SK-N-SH treated with all-trans-retinoic acid at 6 μM for 48 hours (cell line): ENCODE results near the gene COPS8.

ENCODE experiments used
- ATAC-seq: fragments of 200-7000 bp; cut with Tn5 transposase; 3 replicates; pipeline ENCODE4 v1.9.1; 2020; ENCODE audit warnings: mild to moderate bottlenecking, moderate library complexity
- CSDC2 ChIP-seq: fragments of 250-450 bp; sonication (Bioruptor Pico); IDR thresholded peaks from 2 replicates; pipeline ENCODE4 v1.5.0; 2020; ENCODE audit warnings: mild to moderate bottlenecking, moderate library complexity
- ESRRG ChIP-seq: fragments of 250-450 bp; sonication (Bioruptor Pico); IDR thresholded peaks from 2 replicates; pipeline ENCODE4 v1.6.1; 2021; ENCODE audit warnings: mild to moderate bottlenecking
- ISL1 ChIP-seq: fragments of 250-450 bp; sonication (Bioruptor Pico); IDR thresholded peaks from 2 replicates; pipeline ENCODE4 v2.1.2; 2022; ENCODE audit warnings: mild to moderate bottlenecking, moderate library complexity
- OSR1 ChIP-seq: fragments of 250-450 bp; sonication (Bioruptor Pico); IDR thresholded peaks from 2 replicates; pipeline ENCODE4 v1.8.0; 2022; ENCODE audit warnings: moderate library complexity, mild to moderate bottlenecking, inconsistent platforms
- PPARA ChIP-seq: fragments of 250-450 bp; sonication (Bioruptor Pico); IDR thresholded peaks from 2 replicates; pipeline ENCODE4 v1.5.0; 2020; ENCODE audit warnings: mild to moderate bottlenecking, borderline replicate concordance
- RARB ChIP-seq: fragments of 250-450 bp; sonication (Bioruptor Pico); IDR thresholded peaks from 2 replicates; pipeline ENCODE4 v1.8.0; 2021; ENCODE audit warnings: mild to moderate bottlenecking, moderate library complexity
- SNAI2 ChIP-seq: fragments of 250-450 bp; sonication (Bioruptor Pico); IDR thresholded peaks from 2 replicates; pipeline ENCODE4 v1.5.0; 2020; ENCODE audit warnings: mild to moderate bottlenecking, moderate library complexity
- TCF4 ChIP-seq: fragments of 250-450 bp; sonication (Bioruptor Pico); IDR thresholded peaks from 2 replicates; pipeline ENCODE4 v1.8.0; 2021; ENCODE audit warnings: mild to moderate bottlenecking, moderate library complexity, borderline replicate concordance
- ZC3H10 ChIP-seq: fragments of 250-450 bp; sonication (Bioruptor Pico); IDR thresholded peaks from 2 replicates; pipeline ENCODE4 v1.5.1; 2021; ENCODE audit warnings: mild to moderate bottlenecking, moderate library complexity
- ZFP3 ChIP-seq: fragments of 250-450 bp; sonication (Bioruptor Pico); IDR thresholded peaks from 2 replicates; pipeline ENCODE4 v1.5.0; 2020; ENCODE audit warnings: mild to moderate bottlenecking, moderate library complexity
- ZNF565 ChIP-seq: fragments of 450-650 bp; formaldehyde crosslinking; conservative IDR thresholded peaks from 2 replicates; pipeline ENCODE4 v1.5.0; 2020; ENCODE audit warnings: low read depth, mild to moderate bottlenecking, moderate library complexity
- ZNF8 ChIP-seq: fragments of 450-650 bp; formaldehyde crosslinking; IDR thresholded peaks from 2 replicates; pipeline ENCODE4 v1.5.0; 2020; ENCODE audit warnings: mild to moderate bottlenecking, moderate library complexity
- TF ChIP-seq, protein P1 (sequence below): fragments of 250-450 bp; sonication (Bioruptor Pico); IDR thresholded peaks from 2 replicates; pipeline ENCODE4 v1.5.1; 2020; ENCODE audit warnings: low read depth, mild to moderate bottlenecking, moderate library complexity
- TF ChIP-seq, protein P2 (sequence below): fragments of 250-450 bp; sonication (Bioruptor Pico); IDR thresholded peaks from 2 replicates; pipeline ENCODE4 v1.5.1; 2021; ENCODE audit warnings: mild to moderate bottlenecking, moderate library complexity
- TF ChIP-seq, protein P3 (sequence below): fragments of 250-450 bp; sonication (Bioruptor Pico); IDR thresholded peaks from 2 replicates; pipeline ENCODE4 v1.8.0; 2020; ENCODE audit warnings: mild to moderate bottlenecking, moderate library complexity, borderline replicate concordance
- TF ChIP-seq, protein P4 (sequence below): fragments of 250-450 bp; sonication (Bioruptor Pico); IDR thresholded peaks from 2 replicates; pipeline ENCODE4 v1.5.0; 2020; ENCODE audit warnings: mild to moderate bottlenecking, moderate library complexity
- TF ChIP-seq, protein P5 (sequence below): fragments of 250-450 bp; sonication (Bioruptor Pico); IDR thresholded peaks from 2 replicates; pipeline ENCODE4 v1.8.0; 2021; ENCODE audit warnings: low read depth, mild to moderate bottlenecking, moderate library complexity, borderline replicate concordance

Gene COPS8

DNA sequence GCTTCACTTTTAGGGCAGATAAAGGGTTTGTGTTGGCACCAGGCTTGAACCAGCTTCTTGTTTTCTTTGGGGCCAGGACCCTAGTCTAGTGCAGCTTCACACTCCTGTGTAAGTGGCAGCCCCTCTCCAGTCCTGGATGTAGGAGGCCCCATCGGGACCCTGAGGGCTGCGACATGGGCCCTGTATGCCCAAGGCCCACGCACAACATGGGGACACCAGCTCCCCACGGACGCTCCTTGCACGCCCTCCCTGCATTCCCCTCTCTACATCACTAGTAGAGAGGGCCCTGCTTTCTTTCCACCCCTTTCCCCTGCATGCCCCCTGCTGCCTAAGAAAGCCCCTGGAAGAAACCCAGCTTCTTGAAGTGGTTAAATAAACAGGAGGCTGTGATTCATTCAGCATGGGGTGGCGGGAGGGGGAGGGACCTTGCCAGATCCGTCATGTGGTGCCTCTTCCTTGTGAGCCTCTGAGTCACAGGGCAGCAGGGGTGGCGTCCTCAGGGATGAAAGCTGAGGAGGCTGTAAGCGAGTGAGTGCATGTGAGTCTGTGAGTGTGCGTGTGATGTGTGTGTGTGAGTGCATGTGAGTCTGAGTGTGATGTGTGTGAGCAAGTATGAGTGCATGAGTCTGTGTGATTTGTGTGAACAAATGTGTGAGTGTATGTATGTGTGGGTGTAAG lies 42.5 kb downstream of the COPS8 start:
- peak; percentile 99 for ATAC-seq
- no peak for TF ChIP-seq SNAI2 (CRISPR knock-in tag)
- no peak for TF ChIP-seq ZNF565 (CRISPR knock-in tag)

DNA sequence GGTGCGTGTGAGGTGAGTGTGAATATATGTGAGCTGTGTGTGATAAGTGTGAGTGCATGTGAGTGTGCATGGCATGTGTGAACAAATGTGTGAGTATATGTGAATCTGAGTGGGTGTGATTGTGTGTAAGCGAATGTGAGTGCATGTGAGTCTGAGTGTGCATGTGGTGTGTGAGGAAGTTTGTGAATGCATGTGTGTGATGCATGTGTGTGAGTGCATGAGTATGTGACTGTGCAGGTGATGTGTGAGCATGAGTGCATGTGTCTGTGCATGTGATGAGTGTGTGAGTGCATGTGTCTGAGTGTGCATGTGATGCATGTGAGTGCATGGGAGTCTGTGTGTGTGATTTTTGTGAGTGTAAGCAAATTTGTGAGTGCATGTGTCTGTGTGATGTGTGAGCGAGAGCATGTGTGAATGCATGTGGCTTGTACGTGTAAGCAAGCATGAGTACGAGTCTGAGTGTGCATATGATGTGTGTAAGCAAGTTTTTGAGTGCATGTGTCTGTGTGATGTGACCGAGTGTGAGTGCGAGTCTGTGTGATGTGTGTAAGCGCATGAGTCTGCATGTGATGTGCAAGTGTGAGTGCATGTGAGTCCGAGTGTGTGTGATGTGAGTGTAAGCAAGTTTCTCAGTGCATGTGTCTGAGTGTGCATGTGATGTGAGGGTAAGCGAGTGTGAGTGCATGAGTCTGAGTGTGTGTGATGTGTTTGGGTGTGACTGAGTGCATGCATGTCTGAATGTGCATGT lies 43.3 kb downstream of the COPS8 start:
- TF ChIP-seq PPARA (CRISPR knock-in tag) (no peak), ESRRG (no peak), CSDC2 (CRISPR knock-in tag) (no peak)
- TF ChIP-seq, all 23 proteins: peak for 0

DNA sequence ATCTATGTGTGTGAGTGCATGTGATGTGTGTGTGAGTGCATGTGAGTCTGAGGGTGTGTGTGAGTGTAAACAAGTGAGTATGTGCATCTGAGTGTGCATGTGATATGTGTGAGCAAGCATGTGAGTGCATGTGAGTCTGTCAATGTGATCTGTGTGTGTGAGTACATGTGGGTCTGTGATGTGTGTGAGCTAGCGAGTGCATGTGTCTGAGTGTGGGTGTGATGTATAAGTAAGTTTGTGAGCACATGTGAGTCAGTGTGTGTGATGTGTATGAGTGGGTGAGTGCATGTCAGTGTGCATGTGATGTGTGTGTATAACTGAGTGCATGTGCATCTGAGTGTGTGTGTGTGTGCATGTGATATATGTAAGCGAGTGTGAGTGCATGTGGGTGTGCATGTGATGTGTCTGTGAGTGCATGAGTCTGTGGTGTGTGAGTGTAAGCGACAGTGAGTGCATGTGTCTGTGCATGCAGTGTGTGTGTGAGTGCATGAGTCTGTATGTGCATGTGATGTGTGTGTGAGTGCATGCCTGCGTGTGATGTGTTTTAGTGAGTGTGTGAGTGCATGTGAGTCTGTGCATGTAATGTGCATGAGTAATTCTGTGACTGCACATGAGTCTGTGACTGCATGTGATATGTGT lies 44.1 kb downstream of the COPS8 start:
- ATAC-seq, result no peak
- TF ChIP-seq, protein P1, sequence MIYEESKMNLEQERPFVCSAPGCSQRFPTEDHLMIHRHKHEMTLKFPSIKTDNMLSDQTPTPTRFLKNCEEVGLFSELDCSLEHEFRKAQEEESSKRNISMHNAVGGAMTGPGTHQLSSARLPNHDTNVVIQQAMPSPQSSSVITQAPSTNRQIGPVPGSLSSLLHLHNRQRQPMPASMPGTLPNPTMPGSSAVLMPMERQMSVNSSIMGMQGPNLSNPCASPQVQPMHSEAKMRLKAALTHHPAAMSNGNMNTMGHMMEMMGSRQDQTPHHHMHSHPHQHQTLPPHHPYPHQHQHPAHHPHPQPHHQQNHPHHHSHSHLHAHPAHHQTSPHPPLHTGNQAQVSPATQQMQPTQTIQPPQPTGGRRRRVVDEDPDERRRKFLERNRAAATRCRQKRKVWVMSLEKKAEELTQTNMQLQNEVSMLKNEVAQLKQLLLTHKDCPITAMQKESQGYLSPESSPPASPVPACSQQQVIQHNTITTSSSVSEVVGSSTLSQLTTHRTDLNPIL (CRISPR knock-in tag), result no peak
- no peak for TF ChIP-seq RARB
- no peak for TF ChIP-seq ISL1
- TF ChIP-seq, protein P2, sequence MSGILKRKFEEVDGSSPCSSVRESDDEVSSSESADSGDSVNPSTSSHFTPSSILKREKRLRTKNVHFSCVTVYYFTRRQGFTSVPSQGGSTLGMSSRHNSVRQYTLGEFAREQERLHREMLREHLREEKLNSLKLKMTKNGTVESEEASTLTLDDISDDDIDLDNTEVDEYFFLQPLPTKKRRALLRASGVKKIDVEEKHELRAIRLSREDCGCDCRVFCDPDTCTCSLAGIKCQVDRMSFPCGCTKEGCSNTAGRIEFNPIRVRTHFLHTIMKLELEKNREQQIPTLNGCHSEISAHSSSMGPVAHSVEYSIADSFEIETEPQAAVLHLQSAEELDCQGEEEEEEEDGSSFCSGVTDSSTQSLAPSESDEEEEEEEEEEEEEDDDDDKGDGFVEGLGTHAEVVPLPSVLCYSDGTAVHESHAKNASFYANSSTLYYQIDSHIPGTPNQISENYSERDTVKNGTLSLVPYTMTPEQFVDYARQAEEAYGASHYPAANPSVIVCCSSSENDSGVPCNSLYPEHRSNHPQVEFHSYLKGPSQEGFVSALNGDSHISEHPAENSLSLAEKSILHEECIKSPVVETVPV, result no peak
- TF ChIP-seq, protein P3, sequence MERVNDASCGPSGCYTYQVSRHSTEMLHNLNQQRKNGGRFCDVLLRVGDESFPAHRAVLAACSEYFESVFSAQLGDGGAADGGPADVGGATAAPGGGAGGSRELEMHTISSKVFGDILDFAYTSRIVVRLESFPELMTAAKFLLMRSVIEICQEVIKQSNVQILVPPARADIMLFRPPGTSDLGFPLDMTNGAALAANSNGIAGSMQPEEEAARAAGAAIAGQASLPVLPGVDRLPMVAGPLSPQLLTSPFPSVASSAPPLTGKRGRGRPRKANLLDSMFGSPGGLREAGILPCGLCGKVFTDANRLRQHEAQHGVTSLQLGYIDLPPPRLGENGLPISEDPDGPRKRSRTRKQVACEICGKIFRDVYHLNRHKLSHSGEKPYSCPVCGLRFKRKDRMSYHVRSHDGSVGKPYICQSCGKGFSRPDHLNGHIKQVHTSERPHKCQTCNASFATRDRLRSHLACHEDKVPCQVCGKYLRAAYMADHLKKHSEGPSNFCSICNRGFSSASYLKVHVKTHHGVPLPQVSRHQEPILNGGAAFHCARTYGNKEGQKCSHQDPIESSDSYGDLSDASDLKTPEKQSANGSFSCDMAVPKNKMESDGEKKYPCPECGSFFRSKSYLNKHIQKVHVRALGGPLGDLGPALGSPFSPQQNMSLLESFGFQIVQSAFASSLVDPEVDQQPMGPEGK (CRISPR knock-in tag), result no peak
- no peak for TF ChIP-seq ZC3H10
- TF ChIP-seq CSDC2 (CRISPR knock-in tag), result no peak
- TF ChIP-seq ZNF565 (CRISPR knock-in tag), result no peak
- no peak for TF ChIP-seq ZNF8 (CRISPR knock-in tag)
- TF ChIP-seq, protein P4, sequence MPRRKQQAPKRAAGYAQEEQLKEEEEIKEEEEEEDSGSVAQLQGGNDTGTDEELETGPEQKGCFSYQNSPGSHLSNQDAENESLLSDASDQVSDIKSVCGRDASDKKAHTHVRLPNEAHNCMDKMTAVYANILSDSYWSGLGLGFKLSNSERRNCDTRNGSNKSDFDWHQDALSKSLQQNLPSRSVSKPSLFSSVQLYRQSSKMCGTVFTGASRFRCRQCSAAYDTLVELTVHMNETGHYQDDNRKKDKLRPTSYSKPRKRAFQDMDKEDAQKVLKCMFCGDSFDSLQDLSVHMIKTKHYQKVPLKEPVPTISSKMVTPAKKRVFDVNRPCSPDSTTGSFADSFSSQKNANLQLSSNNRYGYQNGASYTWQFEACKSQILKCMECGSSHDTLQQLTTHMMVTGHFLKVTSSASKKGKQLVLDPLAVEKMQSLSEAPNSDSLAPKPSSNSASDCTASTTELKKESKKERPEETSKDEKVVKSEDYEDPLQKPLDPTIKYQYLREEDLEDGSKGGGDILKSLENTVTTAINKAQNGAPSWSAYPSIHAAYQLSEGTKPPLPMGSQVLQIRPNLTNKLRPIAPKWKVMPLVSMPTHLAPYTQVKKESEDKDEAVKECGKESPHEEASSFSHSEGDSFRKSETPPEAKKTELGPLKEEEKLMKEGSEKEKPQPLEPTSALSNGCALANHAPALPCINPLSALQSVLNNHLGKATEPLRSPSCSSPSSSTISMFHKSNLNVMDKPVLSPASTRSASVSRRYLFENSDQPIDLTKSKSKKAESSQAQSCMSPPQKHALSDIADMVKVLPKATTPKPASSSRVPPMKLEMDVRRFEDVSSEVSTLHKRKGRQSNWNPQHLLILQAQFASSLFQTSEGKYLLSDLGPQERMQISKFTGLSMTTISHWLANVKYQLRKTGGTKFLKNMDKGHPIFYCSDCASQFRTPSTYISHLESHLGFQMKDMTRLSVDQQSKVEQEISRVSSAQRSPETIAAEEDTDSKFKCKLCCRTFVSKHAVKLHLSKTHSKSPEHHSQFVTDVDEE (CRISPR knock-in tag), result no peak
- TF ChIP-seq TCF4 (CRISPR knock-in tag), result no peak
- TF ChIP-seq, protein P5, sequence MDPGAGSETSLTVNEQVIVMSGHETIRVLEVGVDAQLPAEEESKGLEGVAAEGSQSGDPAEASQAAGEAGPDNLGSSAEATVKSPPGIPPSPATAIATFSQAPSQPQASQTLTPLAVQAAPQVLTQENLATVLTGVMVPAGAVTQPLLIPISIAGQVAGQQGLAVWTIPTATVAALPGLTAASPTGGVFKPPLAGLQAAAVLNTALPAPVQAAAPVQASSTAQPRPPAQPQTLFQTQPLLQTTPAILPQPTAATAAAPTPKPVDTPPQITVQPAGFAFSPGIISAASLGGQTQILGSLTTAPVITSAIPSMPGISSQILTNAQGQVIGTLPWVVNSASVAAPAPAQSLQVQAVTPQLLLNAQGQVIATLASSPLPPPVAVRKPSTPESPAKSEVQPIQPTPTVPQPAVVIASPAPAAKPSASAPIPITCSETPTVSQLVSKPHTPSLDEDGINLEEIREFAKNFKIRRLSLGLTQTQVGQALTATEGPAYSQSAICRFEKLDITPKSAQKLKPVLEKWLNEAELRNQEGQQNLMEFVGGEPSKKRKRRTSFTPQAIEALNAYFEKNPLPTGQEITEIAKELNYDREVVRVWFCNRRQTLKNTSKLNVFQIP (CRISPR knock-in tag), result no peak
- TF ChIP-seq OSR1 (CRISPR knock-in tag), result no peak
- no peak for TF ChIP-seq ZFP3 (CRISPR knock-in tag)
- no peak for TF ChIP-seq SNAI2 (CRISPR knock-in tag)
- TF ChIP-seq, all 23 proteins: peak for 0

More for the DNA sequence above, 43.3 kb downstream of the COPS8 start:
- ATAC-seq, result no peak
